Mesothelial cell of epicardium (in vitro differentiated cells): ENCODE results near the gene PACS1. TPM values are rescaled to one million over a fixed set of nuclear protein-coding genes. Genes with fewer than 3 reads are reported as not detected.

ENCODE experiments used
- DNase-seq, 2 experiments: peaks; one replicate each; pipeline ENCODE4 v3.0.0; 2021; ENCODE audit warnings: low spot score in 2 of 2; ENCODE audit not compliant: unreplicated experiment in 2 of 2
- H3K27ac Mint-ChIP-seq: 2 replicates; pipeline ENCODE4 v1.8.0; 2021; ENCODE audit warnings: mixed read lengths
- H3K27me3 Mint-ChIP-seq: 2 replicates; pipeline ENCODE4 v1.8.0; 2021; ENCODE audit warnings: low read depth, mixed read lengths
- H3K36me3 Mint-ChIP-seq: 2 replicates; pipeline ENCODE4 v1.8.0; 2021; ENCODE audit warnings: mixed read lengths
- H3K4me1 Mint-ChIP-seq: 2 replicates; pipeline ENCODE4 v1.8.0; 2021; ENCODE audit warnings: mixed read lengths
- H3K4me3 Mint-ChIP-seq: 2 replicates; pipeline ENCODE4 v1.8.0; 2021; ENCODE audit warnings: mild to moderate bottlenecking, moderate library complexity, mixed read lengths
- H3K9me3 Mint-ChIP-seq: 2 replicates; pipeline ENCODE4 v1.8.0; 2021; ENCODE audit warnings: mixed read lengths
- total RNA-seq: library from RNA; stranded (reverse); gene quantifications from 3 replicates; pipeline ENCODE4 v1.2.1, GENCODE V29; 2021
- TF ChIP-seq, protein P1 (sequence below): fragments of 200-600 bp; sonication (generic); IDR thresholded peaks from one replicate; pipeline ENCODE4 v1.5.0; 2021; ENCODE audit warnings: antibody characterized with exemption; ENCODE audit not compliant: unreplicated experiment

The PACS1 gene
- total RNA-seq, 1 donor from 2014 or later = 87.0 TPM

DNA sequence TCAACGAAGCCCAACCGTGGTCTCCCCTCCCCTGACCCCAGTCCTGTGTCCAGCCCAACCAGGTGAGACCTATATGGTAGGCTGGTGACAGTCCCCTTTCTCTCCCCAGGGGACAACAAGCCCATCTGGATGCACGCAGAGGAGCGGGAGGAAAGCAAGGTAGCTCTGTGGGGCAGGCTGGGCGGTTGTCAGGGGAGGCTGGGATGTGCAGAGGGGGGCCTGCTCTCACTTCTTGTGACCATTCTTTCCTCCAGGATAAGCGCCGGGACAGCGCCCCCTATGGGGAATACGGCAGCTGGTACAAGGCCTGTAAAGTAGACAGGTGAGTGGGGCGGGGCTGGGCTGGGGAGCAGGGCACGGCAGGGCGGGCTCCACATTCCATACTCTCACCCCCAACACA lies 194.8 kb downstream of the PACS1 start:
- no peak for DNase-seq
- Mint-ChIP-seq H3K4me1 (peaks cover 14% of the 10 kb centered on the region), H3K27me3 (no peaks in the 10 kb centered on the region), H3K9me3 (no peaks in the 10 kb centered on the region), H3K36me3 (peaks cover 13% of the 10 kb centered on the region), H3K27ac (no peak overlapping the region), H3K4me3 (no peak overlapping the region)
- TF ChIP-seq, protein P1, sequence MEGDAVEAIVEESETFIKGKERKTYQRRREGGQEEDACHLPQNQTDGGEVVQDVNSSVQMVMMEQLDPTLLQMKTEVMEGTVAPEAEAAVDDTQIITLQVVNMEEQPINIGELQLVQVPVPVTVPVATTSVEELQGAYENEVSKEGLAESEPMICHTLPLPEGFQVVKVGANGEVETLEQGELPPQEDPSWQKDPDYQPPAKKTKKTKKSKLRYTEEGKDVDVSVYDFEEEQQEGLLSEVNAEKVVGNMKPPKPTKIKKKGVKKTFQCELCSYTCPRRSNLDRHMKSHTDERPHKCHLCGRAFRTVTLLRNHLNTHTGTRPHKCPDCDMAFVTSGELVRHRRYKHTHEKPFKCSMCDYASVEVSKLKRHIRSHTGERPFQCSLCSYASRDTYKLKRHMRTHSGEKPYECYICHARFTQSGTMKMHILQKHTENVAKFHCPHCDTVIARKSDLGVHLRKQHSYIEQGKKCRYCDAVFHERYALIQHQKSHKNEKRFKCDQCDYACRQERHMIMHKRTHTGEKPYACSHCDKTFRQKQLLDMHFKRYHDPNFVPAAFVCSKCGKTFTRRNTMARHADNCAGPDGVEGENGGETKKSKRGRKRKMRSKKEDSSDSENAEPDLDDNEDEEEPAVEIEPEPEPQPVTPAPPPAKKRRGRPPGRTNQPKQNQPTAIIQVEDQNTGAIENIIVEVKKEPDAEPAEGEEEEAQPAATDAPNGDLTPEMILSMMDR = peak; percentile 43

DNA sequence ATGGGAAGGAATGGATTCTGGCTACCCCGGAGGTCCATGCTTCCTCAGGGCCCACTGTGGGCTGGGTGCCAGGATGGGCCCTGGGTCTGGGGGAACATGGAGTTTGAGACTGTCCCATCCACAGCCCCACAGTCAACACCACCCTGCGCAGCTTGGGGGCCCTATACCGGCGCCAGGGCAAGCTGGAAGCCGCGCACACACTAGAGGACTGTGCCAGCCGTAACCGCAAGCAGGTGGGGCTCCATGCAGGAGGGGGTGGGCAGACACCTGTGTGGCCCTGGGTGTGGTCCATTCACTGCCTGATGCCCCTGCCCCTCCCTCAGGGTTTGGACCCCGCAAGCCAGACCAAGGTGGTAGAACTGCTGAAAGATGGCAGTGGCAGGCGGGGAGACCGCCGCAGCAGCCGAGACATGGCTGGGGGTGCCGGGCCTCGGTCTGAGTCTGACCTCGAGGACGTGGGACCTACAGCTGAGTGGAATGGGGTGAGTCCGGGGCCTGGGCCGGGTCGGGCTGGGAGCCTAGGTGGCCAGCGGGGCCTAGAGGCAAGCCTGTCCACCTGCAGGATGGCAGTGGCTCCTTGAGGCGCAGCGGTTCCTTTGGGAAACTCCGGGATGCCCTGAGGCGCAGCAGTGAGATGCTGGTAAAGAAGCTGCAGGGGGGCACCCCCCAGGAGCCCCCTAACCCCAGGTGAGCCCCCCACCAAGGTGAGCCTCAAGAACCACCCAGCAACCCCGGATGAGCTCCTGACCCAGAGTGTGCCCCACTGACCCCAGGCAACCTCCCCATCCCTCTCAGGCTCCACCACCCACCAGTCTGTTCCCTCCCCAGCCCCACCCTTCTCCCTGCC lies 195.7 kb downstream of the PACS1 start:
- Mint-ChIP-seq H3K4me3 (no peak overlapping the region), H3K36me3 (peaks cover 11% of the 10 kb centered on the region), H3K27ac (no peak overlapping the region), H3K9me3 (no peaks in the 10 kb centered on the region), H3K27me3 (no peaks in the 10 kb centered on the region), H3K4me1 (peaks cover 17% of the 10 kb centered on the region)
- no peak for DNase-seq
- TF ChIP-seq, protein P1 = no peak

DNA sequence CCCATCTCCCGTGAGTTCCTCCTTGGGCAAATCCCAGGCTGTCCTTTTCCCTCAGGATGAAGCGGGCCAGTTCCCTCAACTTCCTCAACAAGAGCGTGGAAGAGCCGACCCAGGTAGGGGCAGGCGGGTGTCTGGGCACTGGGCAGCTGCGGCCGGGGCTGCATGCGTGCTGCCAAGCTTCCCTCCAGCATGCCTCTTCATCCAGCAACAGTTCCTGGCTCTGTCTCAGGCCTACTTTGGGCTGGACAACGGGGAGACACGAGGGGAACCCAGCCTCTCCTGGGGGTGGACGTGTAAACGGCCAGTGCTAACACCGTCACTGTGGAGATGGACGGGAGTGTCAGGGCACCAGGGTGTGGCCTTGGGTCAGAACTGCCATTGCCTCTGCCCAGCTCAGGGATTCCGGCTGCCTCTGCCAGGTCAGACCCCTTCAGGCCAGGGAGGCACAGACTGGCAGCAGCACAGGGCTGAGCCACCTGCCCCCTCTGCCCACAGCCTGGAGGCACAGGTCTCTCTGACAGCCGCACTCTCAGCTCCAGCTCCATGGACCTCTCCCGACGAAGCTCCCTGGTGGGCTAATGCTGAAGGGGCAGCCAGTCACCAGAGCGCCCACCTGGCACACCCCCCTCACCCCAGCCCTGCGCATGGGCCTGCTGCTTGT lies 196.4 kb downstream of the PACS1 start:
- H3K36me3 Mint-ChIP-seq = peaks cover 13% of the 10 kb centered on the region
- no peak for DNase-seq
- H3K9me3 Mint-ChIP-seq = no peaks in the 10 kb centered on the region
- H3K4me3 Mint-ChIP-seq = peak overlapping the region; percentile 92
- H3K27ac Mint-ChIP-seq = peak overlapping the region; percentile 94
- TF ChIP-seq, protein P1 = no peak
- peaks cover 17% of the 10 kb centered on the region for H3K4me1 Mint-ChIP-seq
- H3K27me3 Mint-ChIP-seq = no peaks in the 10 kb centered on the region

DNA sequence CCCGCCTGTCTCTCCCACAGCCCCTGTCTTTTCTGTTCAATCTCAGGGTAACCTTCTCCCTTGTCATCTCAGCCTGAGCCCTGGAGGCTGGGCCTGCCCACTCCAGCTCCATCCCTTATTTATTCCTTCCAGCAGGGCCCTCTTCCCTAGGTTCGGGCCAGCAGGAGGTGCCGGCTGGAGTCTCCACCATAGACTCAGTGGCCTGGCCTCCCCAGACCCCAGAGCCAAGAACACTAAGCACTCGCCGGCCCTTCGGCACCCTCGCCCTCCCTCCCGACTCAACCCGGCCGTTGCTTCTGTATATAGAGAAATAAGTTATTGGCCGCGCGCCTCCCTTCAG lies 196.9 kb downstream of the PACS1 start:
- peaks cover 17% of the 10 kb centered on the region for H3K36me3 Mint-ChIP-seq
- H3K27ac Mint-ChIP-seq = peak overlapping the region; percentile 94
- H3K9me3 Mint-ChIP-seq = no peaks in the 10 kb centered on the region
- H3K27me3 Mint-ChIP-seq = no peaks in the 10 kb centered on the region
- peaks cover 17% of the 10 kb centered on the region for H3K4me1 Mint-ChIP-seq
- H3K4me3 Mint-ChIP-seq = peak overlapping the region; percentile 92
- no peak for DNase-seq
- TF ChIP-seq, protein P1 = no peak

DNA sequence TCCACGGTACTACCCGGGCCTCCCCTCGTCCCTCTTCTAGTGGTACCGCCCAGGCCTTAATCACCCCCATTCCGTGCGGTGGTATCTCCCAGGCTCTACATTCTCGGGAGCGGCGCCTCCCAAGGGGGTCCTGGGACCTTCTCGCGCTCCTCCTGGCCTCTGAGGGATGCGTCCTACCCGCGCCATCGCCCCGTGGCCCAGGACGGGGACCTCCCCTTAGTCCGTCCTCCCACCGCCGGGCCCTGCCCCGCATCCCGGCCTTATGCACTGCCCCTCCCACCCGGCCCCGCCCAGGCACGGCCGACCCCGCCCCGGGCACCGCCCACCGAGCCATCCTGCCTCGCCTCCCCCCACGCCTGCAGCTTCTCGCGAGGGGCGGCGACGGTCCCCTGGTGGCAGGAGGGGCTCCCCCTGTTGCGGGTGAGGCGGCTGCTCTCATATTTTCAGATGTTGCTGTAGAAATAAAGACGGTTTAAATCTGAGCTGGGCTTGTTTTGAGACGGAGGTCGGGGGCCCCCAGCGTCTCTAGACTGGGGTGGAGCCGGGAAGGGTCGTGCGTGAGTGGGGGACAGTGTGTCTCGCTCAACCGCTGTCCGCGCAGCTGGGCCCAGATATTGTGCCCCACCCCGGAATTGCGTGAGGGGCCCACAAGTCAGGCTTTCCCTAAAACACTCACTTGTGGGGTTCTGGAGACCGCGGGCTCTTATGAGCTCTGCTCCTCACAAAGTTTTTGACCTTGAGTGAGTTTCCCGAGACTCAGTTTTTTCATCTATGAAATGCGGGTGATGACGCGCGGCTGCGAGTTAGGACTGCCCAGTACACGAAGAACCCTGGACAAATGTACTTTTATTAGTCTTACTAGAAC lies 197.5 kb downstream of the PACS1 start:
- H3K27ac Mint-ChIP-seq = peak overlapping the region; percentile 100
- DNase-seq = peak; percentile 87 to 90
- TF ChIP-seq, protein P1 = no peak
- H3K4me3 Mint-ChIP-seq = peak overlapping the region; percentile 92
- H3K4me1 Mint-ChIP-seq = peaks cover 17% of the 10 kb centered on the region
- H3K9me3 Mint-ChIP-seq = no peaks in the 10 kb centered on the region
- no peaks in the 10 kb centered on the region for H3K27me3 Mint-ChIP-seq
- H3K36me3 Mint-ChIP-seq = peaks cover 19% of the 10 kb centered on the region
